IMR-90 (cell line): ENCODE measurements around the gene C12orf57. TPM values are rescaled to one million over a fixed set of nuclear protein-coding genes. Genes with fewer than 3 reads are reported as not detected.

Source experiments
- ATAC-seq: fragments of 200-7000 bp; cut with Tn5 transposase; 2 replicates; pipeline ENCODE4 v1.9.1; 2020; ENCODE audit warnings: low read depth, mild to moderate bottlenecking, moderate library complexity
- BruUV-seq: library from RNA; stranded (reverse); fragments of 400-500 nt; replicated peaks from 2 replicates; lab custom pipeline; 2021; lab: Mats Ljungman, UMichigan
- CTCF ChIA-PET: fragments of 300-600 bp; formaldehyde crosslinking; extraction: SDS; loops from one replicate; lab custom pipeline; 2021; ENCODE audit warnings: antibody characterized with exemption; lab: Yijun Ruan, JAX
- POLR2A ChIA-PET: fragments of 300-600 bp; sonication (Branson Sonifier 250); formaldehyde crosslinking; loops from one replicate; lab custom pipeline; 2022; ENCODE audit warnings: antibody characterized with exemption; ENCODE audit not compliant: unreplicated experiment; lab: Charles Lee
- DNase-seq: peaks from one replicate; pipeline ENCODE4 v3.0.0; 2013
- H2AFZ ChIP-seq: replicated peaks from 2 replicates; pipeline ENCODE3; 2013; ENCODE audit warnings: low read length, mild to moderate bottlenecking; ENCODE audit not compliant: poor library complexity
- H2AK5ac ChIP-seq: 2 replicates; pipeline ENCODE4 v1.6.1; 2013; ENCODE audit warnings: low read depth, low read length, inconsistent platforms
- H2AK9ac ChIP-seq: replicated peaks from 2 replicates; pipeline ENCODE3; 2013; ENCODE audit warnings: mild to moderate bottlenecking, low read depth, low read length, moderate library complexity; ENCODE audit not compliant: poor library complexity
- H2BK120ac ChIP-seq: 2 replicates; pipeline ENCODE4 v1.6.1; 2013; ENCODE audit warnings: low read depth, low read length, inconsistent platforms
- H2BK15ac ChIP-seq: 3 replicates; pipeline ENCODE4 v1.6.1; 2013; ENCODE audit warnings: low read depth, low read length, inconsistent platforms
- H2BK20ac ChIP-seq: 2 replicates; pipeline ENCODE4 v1.6.1; 2013; ENCODE audit warnings: low read depth, mild to moderate bottlenecking, inconsistent platforms, low read length, moderate library complexity
- H2BK5ac ChIP-seq: 2 replicates; pipeline ENCODE4 v1.6.1; 2013; ENCODE audit warnings: mild to moderate bottlenecking, low read depth, low read length, inconsistent platforms; ENCODE audit not compliant: poor library complexity, severe bottlenecking
- H3K14ac ChIP-seq: replicated peaks from 2 replicates; pipeline ENCODE4 v1.6.1; 2013; ENCODE audit warnings: low read depth, low read length, inconsistent platforms
- H3K18ac ChIP-seq: 2 replicates; pipeline ENCODE4 v1.6.1; 2013; ENCODE audit warnings: low read depth, low read length, control low read depth
- H3K23ac ChIP-seq: 2 replicates; pipeline ENCODE4 v1.6.1; 2013; ENCODE audit warnings: low read depth, low read length, inconsistent platforms
- H3K27ac ChIP-seq: 2 replicates; pipeline ENCODE4 v1.5.1; 2013; ENCODE audit warnings: mild to moderate bottlenecking, control low read depth, low read length; ENCODE audit not compliant: insufficient read depth
- H3K27me3 ChIP-seq: 2 replicates; pipeline ENCODE4 v1.6.1; 2013; ENCODE audit warnings: low read length; ENCODE audit not compliant: control insufficient read depth, insufficient read depth
- H3K36me3 ChIP-seq: 2 replicates; pipeline ENCODE4 v1.6.1; 2013; ENCODE audit warnings: low read length, mixed read lengths; ENCODE audit not compliant: control insufficient read depth, insufficient read depth
- H3K4ac ChIP-seq: 2 replicates; pipeline ENCODE4 v1.6.1; 2013; ENCODE audit warnings: low read depth, low read length, inconsistent platforms
- H3K4me1 ChIP-seq: 2 replicates; pipeline ENCODE4 v1.6.1; 2013; ENCODE audit warnings: low read length, mixed read lengths; ENCODE audit not compliant: control insufficient read depth, insufficient read depth
- H3K4me2 ChIP-seq: 2 replicates; pipeline ENCODE4 v1.6.1; 2013; ENCODE audit warnings: low read depth, mild to moderate bottlenecking, control low read depth, low read length, moderate library complexity
- H3K4me3 ChIP-seq: 2 replicates; pipeline ENCODE4 v1.5.1; 2013; ENCODE audit warnings: low read depth, mild to moderate bottlenecking, control low read depth, low read length, moderate library complexity; ENCODE audit not compliant: insufficient read depth
- H3K56ac ChIP-seq: 2 replicates; pipeline ENCODE4 v1.6.1; 2013; ENCODE audit warnings: low read length, inconsistent platforms; ENCODE audit not compliant: insufficient read depth; ENCODE audit errors: extremely low read depth
- H3K79me1 ChIP-seq, 2 experiments: 2 replicates each; pipeline ENCODE4 v1.6.1; 2013; ENCODE audit warnings: low read length in 2 of 2, inconsistent platforms in 1 of 2, low read depth in 1 of 2
- H3K9ac ChIP-seq: 2 replicates; pipeline ENCODE4 v1.6.1; 2013; ENCODE audit warnings: low read depth, low read length, control low read depth
- H3K9me1 ChIP-seq: 2 replicates; pipeline ENCODE4 v1.6.1; 2013; ENCODE audit warnings: low read length, inconsistent platforms; ENCODE audit not compliant: insufficient read depth
- H3K9me3 ChIP-seq: 2 replicates; pipeline ENCODE4 v1.6.1; 2013; ENCODE audit warnings: low read length; ENCODE audit not compliant: control insufficient read depth, insufficient read depth
- H4K20me1 ChIP-seq: 2 replicates; pipeline ENCODE4 v1.6.1; 2013; ENCODE audit warnings: low read length, inconsistent platforms; ENCODE audit not compliant: insufficient read depth
- H4K5ac ChIP-seq: 2 replicates; pipeline ENCODE4 v1.6.1; 2013; ENCODE audit warnings: mild to moderate bottlenecking, low read depth, low read length, control low read depth
- H4K8ac ChIP-seq, 2 experiments: 2 replicates each; pipeline ENCODE4 v1.6.1; 2013; ENCODE audit warnings: low read depth in 2 of 2, low read length in 2 of 2, control low read depth in 1 of 2, inconsistent platforms in 1 of 2
- H4K91ac ChIP-seq: 2 replicates; pipeline ENCODE4 v1.6.1; 2013; ENCODE audit warnings: low read depth, low read length, inconsistent platforms; ENCODE audit not compliant: insufficient read depth
- CHD1 ChIP-seq: IDR thresholded peaks from 2 replicates; pipeline ENCODE4 v1.6.1; 2012; ENCODE audit warnings: low read depth, low read length, improper control_type of control experiment
- CTCF ChIP-seq: conservative IDR thresholded peaks from 2 replicates; pipeline ENCODE4 v1.5.1; 2012; ENCODE audit warnings: mild to moderate bottlenecking, low read depth, low read length, improper control_type of control experiment
- ELK1 ChIP-seq: fragments of 150-350 bp; IDR thresholded peaks from 2 replicates; pipeline ENCODE4 v1.6.1; 2016; ENCODE audit warnings: low read depth, mild to moderate bottlenecking, low read length, moderate library complexity, borderline replicate concordance
- MAZ ChIP-seq: IDR thresholded peaks from 2 replicates; pipeline ENCODE4 v1.6.1; 2012; ENCODE audit warnings: low read depth, mild to moderate bottlenecking, low read length, improper control_type of control experiment, moderate library complexity, borderline replicate concordance
- RCOR1 ChIP-seq: IDR thresholded peaks from 2 replicates; pipeline ENCODE4 v1.6.1; 2012; ENCODE audit warnings: mild to moderate bottlenecking, low read length, improper control_type of control experiment; ENCODE audit not compliant: insufficient replicate concordance
- SMC3 ChIP-seq: fragments of 150-350 bp; IDR thresholded peaks from 2 replicates; pipeline ENCODE4 v1.6.1; 2016; ENCODE audit warnings: low read depth, mild to moderate bottlenecking, antibody characterized with exemption, low read length, moderate library complexity
- USF2 ChIP-seq: fragments of 150-350 bp; IDR thresholded peaks from 2 replicates; pipeline ENCODE4 v1.6.1; 2017; ENCODE audit warnings: mild to moderate bottlenecking, antibody characterized with exemption, low read length, low read depth
- WGBS, 2 experiments: methylation state at CpG; one replicate each; pipeline versions ENCODE4 v1.1.5 to v1.1.7; 2013; ENCODE audit warnings: missing lambda C conversion rate in 2 of 2; ENCODE audit not compliant: insufficient read length in 1 of 2; ENCODE audit errors: extremely low coverage in 2 of 2; 5-methylcytosine and 5-hydroxymethylcytosine counted together
- dilution Hi-C: fragments of 300-500 bp; cut with HindIII; formaldehyde crosslinking; loops from one replicate; pipeline ENCODE4 v1.14.3; 2018; ENCODE audit warnings: low sequenced_read_pairs; ENCODE audit not compliant: unreplicated experiment
- in situ Hi-C: fragments of 300-500 bp; cut with MboI; formaldehyde crosslinking; loops from 3 replicates; pipeline ENCODE4 v1.14.3; 2019; ENCODE audit warnings: low sequenced_read_pairs, inconsistent platforms, mixed read lengths
- intact Hi-C: fragments of 100-400 bp; cut with micrococcal nuclease; formaldehyde crosslinking; loops from 2 replicates; pipeline ENCODE4 v1.10.0; 2022
- polyA plus RNA-seq, 3 experiments: library from polyadenylated mRNA; depleted of rRNA; stranded (reverse); fragments of >200 nt; gene quantifications; 2 replicates each; pipeline ENCODE4 v1.2.3, GENCODE V29; 2012; ENCODE audit warnings: low replicate concordance in 1 of 3
- total RNA-seq: library from RNA; depleted of rRNA; stranded (reverse); fragments of >200 nt; gene quantifications from 2 replicates; pipeline ENCODE4 v1.2.3, GENCODE V29; 2012

C12orf57 gene
- total and polyA plus RNA-seq, 2 of the 4 experiments (the other 2 are of a cell fraction): 238 to 530 TPM

- no TSS peak for BruUV-seq
- Histone ChIP-seq H3K27ac (no peak overlapping the region), H3K4ac (no peak overlapping the region), H2AK5ac (no peak overlapping the region), H4K91ac (no peak overlapping the region), H3K4me2 (no peak overlapping the region), H2AFZ (peak overlapping the region; percentile 23), H3K27me3 (no peaks in the 10 kb centered on the region), H3K56ac (no peak overlapping the region), H4K5ac (no peak overlapping the region), H4K20me1 (no peaks in the 10 kb centered on the region), H3K9me3 (no peaks in the 10 kb centered on the region), H2BK15ac (no peak overlapping the region), H3K23ac (no peak overlapping the region), H3K4me1 (peaks cover 6% of the 10 kb centered on the region; the same call in 1 of the 2 replicates), H3K9ac (no peak overlapping the region), H2BK20ac (no peak overlapping the region), H3K14ac (no peak overlapping the region), H2BK120ac (no peak overlapping the region), H3K4me3 (no peak overlapping the region), H3K18ac (no peak overlapping the region), H2AK9ac (no peak overlapping the region), H4K8ac (no peak overlapping the region), H3K9me1 (no peaks in the 10 kb centered on the region), H2BK5ac (no peak overlapping the region), H3K79me1 (no peaks in the 10 kb centered on the region), H3K36me3 (no peaks in the 10 kb centered on the region)
- intact Hi-C loops (no loop called here), dilution Hi-C loops (no loop called here), in situ Hi-C loops (no loop called here)
- TF ChIP-seq CHD1: no peak
- no peak for TF ChIP-seq SMC3
- TF ChIP-seq RCOR1: no peak
- TF ChIP-seq CTCF: no peak
- no peak for TF ChIP-seq ELK1
- TF ChIP-seq MAZ: no peak
- no peak for TF ChIP-seq USF2
- CTCF ChIA-PET: no interaction called here
- WGBS, 2 experiments: 83% methylated on average over 13 of the region's 28 CpGs; no CpG with 5 or more reads in 1 of the 2 experiments
- POLR2A ChIA-PET: no interaction called here
- no peak for ATAC-seq
- no peak for DNase-seq
These were observed 14.2 kb downstream of the C12orf57 start for GRCh38 chr12:6957741-6958608.
